Amniotic epithelial cell (primary cell): ENCODE data around the gene MRTFB.
A peak's percentile ranks its signal among the peaks of the same experiment; 100 is the strongest.
"Not testable (repeated sequence)": the region's sequence is repeated elsewhere in the genome, so short reads cannot be mapped to it uniquely, and the experiment has no call there.

Experiments used
- DNase-seq: peaks from one replicate; pipeline ENCODE4 v3.0.0-alpha.2; 2010; ENCODE audit warnings: low read depth

The MRTFB gene, protein sequence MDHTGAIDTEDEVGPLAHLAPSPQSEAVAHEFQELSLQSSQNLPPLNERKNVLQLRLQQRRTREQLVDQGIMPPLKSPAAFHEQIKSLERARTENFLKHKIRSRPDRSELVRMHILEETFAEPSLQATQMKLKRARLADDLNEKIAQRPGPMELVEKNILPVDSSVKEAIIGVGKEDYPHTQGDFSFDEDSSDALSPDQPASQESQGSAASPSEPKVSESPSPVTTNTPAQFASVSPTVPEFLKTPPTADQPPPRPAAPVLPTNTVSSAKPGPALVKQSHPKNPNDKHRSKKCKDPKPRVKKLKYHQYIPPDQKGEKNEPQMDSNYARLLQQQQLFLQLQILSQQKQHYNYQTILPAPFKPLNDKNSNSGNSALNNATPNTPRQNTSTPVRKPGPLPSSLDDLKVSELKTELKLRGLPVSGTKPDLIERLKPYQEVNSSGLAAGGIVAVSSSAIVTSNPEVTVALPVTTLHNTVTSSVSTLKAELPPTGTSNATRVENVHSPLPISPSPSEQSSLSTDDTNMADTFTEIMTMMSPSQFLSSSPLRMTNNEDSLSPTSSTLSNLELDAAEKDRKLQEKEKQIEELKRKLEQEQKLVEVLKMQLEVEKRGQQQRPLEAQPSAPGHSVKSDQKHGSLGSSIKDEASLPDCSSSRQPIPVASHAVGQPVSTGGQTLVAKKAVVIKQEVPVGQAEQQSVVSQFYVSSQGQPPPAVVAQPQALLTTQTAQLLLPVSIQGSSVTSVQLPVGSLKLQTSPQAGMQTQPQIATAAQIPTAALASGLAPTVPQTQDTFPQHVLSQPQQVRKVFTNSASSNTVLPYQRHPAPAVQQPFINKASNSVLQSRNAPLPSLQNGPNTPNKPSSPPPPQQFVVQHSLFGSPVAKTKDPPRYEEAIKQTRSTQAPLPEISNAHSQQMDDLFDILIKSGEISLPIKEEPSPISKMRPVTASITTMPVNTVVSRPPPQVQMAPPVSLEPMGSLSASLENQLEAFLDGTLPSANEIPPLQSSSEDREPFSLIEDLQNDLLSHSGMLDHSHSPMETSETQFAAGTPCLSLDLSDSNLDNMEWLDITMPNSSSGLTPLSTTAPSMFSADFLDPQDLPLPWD

DNA sequence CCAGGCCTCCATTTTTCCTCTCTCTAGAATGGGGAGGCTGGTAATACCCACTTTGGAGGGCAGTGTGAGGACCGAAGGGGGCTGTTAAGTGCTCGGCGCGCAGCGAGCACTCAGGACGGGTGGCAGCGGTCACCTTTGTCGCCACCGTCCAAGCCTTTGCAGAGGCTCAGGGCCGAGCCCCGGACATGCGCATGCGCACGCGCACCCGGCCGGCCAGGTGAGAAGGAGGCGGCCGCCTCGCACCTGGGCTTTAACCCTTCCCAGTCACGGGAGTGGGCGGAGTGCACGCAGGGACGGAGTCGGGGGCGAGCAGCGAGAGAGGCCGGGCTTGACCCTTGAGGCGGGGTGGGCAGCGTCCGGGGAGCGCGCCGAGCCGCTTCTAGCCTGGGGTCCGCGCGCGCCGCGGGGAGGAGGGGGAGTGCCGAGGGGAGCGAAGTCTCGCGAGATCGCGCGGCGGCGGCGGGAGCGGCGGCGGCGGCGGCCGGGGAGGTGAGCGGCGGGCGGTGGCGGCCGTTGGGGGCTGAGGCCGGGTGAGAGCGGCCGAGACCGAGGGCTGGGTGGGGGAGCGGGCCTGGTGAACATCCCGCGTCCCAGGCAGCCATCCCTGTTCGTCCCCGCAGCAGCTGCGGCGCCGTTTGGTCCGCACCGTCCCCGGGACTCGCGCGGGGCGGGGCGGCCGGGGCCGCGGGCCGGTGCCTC lies at the start of gene MRTFB:
TSS of gene MRTFB (plus strand) at position 443 of the 699 bp plus-strand sequence. CDS start 69,288 bp downstream, outside the sequence.
- peak; percentile 20 for DNase-seq

DNA sequence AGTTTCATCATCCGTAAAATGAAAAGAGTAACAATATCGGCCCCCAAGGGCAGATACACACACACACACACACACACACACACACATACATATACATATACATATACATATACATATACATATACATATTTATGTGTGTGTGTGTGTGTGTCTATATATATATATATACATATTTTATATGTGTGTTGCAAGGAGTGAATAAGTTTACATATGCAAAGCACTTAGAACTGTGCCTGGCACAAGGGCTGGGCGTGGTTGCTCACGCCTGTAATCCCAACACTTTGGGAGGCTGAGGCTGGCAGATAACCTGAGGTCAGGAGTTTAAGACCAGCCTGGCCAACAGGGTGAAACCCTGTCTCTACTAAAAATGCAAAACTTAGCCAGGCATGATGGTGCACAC lies 47.6 kb upstream of the MRTFB start:
- DNase-seq: not testable (repeated sequence)

DNA sequence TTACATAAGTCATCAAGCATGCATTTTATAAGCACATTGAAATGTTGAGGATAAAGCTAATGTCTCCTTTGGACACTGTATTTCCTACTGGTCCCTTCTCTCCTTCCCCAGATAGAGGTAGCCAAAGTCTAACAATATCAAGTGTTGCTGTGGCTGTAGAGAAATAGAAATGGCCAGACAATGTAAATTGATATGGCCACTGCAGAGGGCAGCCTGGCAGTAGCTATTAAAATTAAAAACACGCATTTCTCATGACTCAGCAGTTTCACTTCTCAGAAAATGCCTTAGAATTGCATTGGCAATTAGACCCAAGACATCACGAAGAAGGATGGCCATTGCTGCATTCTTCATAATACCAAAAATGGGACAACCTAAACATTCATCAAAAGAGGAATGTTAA lies 46.8 kb upstream of the MRTFB start:
- DNase-seq: peak; percentile 7

DNA sequence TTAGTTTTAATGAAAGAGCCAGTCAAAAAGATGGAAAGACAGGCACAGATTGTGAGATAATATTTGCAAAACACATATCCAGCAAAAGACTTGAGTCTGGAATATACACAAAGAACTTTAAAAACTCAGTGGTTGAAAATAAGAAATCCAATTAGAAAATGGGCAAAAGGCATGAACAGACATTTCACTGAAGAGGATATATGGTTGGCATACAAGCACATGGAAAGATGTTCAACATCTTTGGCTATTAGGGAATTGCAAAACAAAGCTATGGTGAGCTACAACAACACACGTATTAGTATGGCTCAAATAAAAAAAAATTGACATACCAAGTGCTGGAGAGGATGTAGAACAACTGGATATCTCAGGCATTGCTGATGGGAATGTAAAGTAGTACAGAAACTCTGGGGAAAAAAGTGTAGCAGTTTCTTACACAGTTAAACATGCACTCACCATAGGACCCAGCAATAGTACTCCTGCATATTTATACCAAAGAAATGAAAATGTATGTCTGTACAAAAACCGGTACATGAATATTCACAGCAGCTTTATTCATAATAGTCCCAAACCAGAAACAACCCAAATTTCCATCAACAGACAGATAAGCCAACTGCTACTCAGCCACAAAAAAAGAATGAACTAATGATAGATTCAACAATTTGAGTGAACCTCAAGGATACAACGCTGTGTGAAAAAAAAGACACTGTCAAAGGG lies 44.4 kb upstream of the MRTFB start:
- DNase-seq: no peak

DNA sequence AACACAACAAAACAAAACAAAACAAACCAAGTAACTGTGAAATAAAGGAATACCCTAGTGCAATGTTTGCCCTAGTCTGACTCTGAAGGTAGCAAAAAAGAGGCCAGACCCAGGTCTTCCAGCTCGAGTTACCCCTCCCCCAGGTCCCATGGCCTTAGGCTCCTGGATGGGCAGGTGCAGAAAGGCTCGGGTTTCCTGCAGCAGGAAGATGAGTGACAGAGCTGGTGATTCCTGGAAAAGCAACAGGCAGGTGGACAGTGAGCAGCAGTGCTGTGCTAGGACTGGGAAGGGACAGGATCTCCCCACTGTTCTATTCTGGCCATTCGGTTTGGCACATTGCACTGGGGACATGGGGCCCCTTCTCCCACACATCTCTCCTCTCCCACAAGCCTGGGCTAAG lies 42.9 kb upstream of the MRTFB start:
- DNase-seq: no peak

DNA sequence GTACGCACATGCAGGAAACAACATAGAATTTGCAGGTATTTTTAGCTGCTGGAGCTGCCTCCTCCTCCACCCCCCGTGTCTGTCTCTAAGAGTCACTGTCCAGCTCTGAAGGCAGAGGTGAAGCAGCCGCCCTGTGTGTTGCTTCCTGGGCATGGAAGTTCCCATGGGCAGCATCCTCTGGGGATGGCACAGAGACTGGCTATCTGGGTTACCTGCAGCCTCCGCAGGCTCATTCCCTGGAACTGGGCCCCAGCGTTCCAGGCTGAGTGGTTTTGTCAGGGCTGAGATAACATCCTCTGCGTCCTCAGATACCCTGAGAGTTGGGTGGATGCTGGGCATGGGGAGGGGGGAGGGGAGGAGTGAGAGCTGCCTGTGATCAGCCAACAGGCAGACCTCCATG lies 41.5 kb upstream of the MRTFB start:
- no peak for DNase-seq

DNA sequence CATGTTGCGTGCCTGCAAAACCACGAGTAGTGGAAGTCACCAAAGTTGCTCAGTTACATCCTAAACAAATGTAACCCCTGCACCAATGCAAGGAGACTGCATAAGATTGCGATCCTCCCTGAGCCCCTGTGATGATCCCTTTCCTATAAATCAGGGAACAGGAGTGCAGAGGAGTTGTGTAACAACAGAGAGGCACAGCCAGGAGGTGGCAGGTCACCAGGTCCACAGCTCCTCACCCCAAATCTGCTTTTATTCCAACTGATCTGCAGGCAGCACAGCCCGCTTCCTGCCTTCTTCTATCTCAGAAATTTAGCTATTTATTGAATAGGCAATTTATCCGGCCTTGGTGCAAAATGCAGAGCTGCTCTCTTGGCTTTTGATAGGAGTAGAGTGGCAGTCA lies 36.0 kb upstream of the MRTFB start:
- no peak for DNase-seq

DNA sequence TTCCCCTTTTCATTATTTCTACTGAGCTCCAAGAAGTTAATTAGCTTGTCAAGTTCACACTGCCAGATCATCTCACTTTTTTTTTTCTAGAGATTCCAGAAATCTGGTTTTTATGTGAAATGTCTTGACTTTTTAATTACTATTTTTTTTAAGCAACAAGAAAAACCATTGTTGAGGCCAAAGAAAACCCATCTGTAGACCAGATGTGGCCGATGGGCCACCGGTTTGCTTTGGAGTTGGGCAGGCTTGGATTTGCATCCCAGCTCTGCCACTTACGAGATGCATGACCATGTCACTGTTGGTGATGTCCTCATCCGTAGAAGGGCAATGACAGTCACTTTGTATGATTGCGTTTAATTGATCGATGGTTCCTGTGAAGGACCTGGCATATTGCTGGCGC lies 34.2 kb upstream of the MRTFB start:
- no peak for DNase-seq

DNA sequence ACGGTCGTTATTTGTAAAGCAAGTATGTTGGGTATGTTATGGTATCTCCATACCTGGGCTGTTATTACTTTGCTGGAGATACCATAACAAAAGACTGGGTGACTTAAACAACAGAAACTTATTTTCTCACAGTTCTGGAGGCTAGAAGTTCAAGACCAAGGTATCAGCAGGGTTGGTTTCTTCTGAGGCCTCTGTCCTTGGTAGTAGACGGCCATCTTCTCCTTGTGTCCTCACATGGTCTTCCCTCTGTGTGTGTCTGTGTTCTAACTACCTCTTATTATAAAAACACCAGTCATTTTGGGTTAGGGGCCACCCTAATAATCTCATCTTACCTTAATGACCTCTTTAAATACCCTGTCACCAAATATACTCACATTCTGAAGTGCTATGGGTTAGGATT lies 33.2 kb upstream of the MRTFB start:
- no peak for DNase-seq

DNA sequence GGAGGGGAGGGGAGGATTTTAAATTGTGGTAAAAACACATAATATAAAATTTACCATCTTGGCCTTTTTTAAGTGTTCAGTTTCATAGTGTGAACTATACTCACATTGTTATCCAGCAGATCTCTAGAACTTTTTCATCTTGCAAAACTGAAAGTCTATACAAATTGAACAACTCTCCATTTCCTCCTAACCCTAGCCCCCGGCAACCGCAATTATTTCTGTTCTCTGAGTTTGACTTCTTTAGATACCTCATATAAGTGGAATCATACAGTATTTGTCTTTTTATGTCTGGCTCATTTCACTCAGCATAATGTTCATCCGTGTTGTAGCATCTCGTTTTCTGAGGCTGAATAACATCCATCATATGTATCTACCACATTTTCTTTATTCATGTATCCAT lies 30.0 kb upstream of the MRTFB start:
- DNase-seq: no peak

DNA sequence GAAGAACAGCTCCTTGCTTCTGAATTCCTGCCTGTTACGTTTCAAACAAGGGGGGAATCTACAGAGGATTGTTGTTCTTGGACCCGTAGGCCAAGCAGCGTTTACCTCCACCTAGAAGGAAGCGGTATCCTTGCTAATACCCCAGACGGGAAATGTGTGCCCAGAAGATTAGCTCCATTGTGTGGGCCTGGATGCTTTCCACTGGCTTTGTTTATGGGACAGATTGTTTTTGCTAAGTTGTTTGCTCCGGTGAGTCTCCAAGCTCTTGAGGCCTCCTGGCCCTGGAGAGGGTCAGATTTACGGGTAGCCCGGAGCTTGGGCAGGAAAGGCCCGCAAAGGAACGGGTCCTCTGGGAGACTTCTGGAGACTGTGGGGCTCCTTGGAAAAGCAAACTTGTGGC lies 28.4 kb upstream of the MRTFB start:
- DNase-seq: no peak

DNA sequence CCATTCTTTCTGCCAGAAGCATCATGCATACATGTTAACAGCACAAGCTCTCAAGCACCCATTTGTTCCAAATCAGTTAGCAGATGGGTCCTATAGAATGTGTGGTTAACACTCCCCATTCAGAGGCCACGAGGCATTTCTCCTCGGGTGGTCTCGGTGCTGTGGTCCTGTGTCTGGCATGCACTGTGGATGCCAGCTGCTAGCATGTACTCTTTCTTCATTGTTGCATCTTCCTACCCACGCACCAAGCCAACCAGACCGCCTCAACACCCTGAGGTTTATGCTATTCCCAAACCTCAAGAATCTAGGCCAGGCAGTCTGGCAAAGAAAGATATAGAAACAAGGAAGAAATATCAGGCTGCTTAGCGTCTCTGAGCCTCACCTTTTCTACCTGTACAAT lies 27.8 kb upstream of the MRTFB start:
- DNase-seq: no peak

DNA sequence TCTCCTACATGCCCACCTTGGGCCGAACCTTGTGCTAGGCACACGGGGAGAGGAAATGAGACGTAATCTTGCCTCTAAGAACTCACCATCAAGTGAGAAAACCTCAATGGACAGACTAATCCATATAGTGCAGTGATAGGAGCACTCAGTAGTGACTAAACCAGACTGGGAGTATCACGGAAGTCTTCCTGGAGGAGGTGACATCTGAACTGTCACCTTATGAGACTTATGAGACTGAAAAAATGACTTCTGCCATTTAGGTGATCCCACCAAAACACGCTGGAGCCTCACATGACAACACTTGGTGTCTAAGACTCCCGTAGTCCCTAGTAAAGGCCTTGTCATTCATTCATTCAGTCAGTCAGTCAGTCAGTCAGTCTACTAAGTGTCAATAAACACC lies 27.3 kb upstream of the MRTFB start:
- no peak for DNase-seq

DNA sequence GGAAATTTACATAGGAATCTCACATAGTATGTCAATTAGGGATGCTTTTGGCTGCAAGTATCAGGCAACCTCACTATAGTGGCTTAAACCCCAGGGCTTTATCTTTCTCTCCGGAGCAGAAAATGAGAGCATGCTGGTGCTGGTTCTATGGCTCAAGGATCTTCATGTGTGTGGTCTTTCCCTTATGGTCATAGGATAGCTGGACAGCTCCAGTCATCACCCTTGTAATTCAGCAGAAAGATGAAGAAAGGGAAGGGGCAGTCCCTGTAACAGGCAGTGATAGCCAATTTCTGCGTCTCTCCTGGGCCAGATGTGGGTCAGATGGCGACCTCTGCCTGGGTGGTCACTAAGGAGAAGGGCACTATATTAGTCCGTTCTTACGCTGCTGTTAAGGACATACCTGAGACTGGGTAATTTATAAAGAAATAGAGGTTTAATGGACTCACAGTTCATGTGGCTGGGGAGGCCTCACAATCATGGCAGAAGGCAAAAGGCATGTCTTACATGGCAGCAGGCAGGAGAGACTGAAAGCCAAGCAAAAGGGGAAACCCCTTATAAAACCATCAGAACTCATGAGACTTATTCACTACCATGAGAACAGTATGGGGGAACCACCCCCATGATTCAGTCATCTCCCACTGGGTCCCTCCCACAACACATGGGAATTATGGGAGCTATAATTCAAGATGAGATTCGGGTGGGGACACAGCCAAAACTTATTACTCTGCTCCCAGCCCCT lies 23.8 kb upstream of the MRTFB start:
- not testable (repeated sequence) for DNase-seq

DNA sequence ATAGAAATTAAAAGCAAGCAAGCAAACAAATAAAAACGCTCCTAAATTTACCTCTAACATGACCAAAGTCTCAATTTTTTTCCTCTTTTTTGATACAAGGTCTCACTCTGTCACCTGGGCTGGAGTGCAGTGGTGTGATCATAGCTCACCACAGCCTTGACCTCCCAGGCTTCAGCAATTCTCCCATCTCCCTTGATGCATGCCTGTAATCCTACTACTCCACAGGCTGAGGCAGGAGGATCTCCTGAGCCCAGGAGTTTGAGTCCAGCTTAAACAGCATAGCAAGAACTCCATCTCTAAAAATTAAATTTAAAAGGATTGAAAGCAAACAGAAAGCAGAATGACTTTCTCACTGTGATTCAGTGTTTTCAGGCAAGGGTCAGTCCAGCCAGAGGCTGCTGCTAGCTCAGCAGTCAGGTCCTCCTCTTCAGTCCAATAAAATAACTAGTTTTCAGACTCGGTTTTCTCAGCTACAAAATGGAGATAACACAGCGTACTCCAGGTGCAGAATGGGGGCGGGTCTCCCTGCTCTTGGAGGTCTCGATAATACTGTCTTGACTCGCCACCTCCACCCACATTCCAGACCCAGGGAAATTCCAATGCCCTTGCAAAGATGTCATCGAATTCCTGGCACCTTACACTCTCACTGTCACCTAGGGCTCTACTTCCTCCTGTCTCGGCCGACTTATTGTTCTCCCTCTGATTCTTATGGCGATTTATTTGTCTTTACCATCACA lies 20.7 kb upstream of the MRTFB start:
- DNase-seq: no peak

DNA sequence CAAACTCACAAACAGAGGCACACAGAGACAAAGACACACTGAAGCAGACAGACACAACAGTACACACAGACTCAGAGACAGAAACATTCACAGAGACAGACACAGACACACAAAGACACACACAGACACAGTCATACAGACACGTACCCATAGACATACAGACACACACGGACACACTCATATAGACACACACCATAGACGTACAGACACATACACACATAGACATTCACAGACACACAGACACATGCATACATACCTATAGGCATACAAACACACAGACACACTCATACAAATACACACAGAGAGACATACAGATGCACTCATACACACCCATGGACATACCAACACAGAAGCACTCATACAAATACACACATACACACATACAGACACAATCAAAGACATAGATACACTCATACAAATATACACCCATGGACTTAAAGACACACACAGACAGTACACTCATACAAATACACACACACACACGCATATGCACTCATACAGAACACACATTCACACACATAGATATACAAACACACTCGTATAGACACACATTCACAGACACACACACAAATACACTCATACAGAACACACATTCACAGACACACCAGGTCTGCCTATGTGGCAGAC lies 19.9 kb upstream of the MRTFB start:
- DNase-seq: no peak

DNA sequence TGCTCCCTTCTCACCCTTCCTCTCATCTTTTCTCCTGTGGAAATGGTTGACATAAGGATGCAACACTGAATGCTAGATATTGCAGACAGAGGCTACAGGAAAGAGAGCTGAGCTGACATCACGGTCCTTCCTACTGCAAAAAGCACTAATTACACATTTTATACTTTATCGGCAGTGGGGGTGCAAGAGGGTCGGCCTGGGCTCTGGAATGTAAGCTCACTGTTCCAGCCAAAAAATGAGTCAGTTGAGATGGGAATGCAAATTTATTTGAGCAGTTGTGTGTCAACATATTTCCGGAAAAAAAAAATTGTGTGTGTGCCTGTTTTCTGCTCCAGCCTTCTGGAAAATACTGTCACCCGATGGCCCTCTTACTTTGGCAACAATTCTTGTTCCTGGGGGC lies 14.1 kb upstream of the MRTFB start:
- DNase-seq: peak; percentile 7

DNA sequence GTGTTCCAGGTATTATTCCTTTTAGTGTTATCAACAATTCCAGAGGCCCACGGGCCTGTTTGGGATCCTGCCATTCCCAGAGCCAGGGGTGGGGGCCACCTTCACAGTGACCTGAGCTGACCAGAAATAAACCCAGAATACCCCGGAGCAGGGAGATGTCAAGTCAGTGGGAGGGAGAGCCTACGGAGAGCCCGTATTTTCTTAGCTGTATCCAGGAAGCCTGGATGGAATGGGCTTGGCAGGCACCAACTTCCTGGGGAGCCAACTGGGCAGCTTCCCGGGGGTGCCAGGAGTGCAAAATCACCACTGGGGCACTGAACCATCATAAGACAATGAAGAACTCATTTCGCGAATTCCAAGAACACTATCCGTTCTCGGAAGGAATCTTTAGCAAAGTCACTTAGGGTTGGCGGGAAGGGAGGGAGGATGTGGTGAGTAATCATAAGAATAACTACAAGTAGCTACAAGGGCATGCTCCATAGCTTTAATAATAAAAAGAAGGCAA lies 13.2 kb upstream of the MRTFB start:
- no peak for DNase-seq

DNA sequence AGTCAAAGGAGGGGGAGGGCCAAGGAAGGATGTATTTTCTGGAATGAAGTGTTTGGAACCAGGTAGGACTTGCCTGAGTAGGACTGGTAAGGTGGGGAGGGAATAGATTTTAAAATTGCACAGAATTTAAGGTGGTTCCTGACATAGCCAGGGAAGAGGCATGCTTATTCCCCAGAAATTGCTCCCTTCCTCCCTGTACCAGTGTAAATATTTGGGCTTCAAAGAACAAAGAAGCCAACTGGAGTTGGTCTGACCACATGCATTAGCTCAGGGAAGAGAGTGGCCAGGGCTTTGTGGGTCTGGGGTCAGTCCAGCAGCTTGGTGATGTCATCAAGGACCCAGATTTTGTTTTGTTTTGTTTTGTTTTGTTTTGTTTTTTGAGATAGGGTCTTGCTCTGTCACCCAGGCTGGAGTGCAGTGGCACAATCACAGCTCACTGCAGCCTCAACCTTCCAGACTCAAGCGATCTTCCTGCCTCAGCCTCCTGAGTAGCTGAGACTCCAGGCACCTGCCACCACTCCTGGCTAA lies 9.3 kb upstream of the MRTFB start:
- DNase-seq: no peak
